NCI-H1048 (cell line): ENCODE data around the gene MYORG.
A peak's percentile ranks its signal among the peaks of the same experiment; 100 is the strongest.

Experiments used
- DNase-seq: peaks from one replicate; lab custom pipeline; 2025; lab: John Stamatoyannopoulos, UW

The MYORG gene

DNA sequence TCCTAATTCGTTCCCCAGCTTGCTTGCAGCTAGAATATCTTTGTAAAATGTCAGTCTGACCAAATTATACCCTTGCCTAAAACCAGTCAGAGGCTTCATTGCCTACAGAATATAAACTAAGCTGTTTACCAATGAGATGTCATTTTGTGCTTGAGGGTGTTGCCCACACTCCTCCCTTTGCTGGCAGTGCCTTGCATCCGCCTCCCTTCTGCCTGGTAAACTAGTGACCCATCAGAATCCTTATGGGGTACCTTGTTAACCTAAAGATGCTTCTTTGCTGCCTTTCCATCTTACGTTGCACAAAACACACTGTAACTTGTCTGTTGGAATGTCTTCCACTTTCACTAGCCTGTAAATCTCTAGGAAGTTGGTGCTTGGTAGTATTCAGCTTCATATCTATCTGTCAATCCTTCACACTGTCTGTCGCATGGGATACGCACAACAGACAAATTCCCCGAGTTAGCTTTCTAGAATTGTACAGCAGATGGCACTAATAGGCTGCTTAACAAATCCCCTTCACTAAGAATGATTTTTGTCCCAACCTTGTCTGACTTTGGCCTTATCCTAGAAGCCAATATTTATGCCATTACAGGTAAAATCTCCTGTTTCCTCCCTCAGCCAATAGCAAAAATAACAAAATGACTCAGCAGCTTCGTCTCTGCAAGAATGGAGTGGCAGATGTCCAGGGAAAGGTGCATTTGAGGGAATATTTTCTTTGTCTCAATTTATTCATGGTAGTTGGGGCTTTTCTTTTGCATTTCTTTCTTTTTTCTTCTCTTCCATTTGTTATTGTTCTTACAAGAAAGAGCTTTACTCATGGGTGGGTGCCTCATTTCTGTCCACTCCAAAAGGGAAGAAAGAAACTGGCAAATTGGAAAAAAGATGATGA, 44.4 kb downstream of the MYORG start:
- DNase-seq, result no peak

DNA sequence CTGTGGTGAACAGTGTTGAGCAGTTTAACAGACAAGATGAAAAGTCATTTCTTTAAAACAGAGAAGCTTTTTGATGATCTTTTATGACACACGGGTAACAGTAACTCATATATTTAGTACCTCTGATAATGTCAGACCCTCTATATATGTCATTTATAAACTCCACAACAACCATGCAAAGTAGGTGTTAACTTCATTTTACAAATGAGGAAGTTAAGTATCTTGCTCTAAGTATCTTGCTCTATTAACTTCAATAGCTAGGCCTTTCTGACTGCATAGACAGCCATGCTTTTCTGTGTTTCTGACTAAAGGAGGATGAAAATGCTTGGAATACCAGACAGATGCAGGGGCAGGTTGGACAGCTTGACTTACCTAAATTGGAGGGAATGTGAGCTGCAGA, 45.5 kb downstream of the MYORG start:
- no peak for DNase-seq

DNA sequence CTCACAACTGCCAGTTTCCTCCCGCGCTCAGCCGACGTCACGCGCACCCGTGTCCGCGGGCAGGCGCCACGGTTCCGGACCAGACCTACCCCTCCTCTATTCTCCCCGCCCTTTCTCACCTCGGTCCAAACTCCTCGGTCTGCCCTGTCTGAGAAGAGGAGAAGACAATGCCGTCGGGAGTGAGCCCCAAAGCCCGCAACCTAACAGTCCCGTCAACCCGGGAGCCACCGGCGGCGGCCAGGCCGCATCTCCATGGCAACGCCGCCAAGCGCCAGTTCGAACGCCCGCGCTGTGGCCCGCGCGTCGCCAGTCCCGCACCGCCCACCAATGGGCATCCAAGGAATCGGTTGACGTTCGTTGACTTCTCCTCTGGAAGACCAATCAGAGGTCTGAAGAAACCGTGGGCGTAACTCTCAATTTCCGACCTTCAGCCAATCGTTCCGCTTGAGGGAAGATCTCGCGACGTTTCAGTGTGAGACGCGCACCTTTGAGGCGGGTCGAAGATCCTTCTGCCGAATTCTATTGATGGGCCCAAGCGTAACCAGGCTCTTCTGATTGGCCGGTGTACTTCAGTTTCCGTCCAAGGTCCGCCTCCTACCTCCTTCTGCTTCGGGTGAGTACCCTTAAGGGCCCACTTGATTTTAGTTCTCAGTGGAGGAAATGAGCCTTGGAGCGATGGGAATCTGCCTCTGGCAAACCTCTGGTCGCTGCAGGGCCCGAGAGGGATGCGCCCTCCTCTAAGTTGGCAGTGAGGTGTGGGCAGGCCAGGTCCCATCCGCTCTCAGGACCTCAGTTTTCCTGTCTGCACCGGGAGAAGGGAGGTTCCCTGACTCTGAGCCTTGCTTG, 47.5 kb downstream of the MYORG start, which contains the start of the genes KIF24 and NUDT2:
KIF24 (minus strand) TSS at position 282 of the 846 bp plus-strand sequence. CDS start 17,922 bp downstream, outside the sequence.
NUDT2 (plus strand) TSS at position 583 of the 846 bp plus-strand sequence. CDS start 9,471 bp downstream, outside the sequence.
- peak; percentile 99 for DNase-seq

- no peak for DNase-seq
Measured at GRCh38 chr9:34328500-34328986, 48.2 kb downstream of the MYORG start.

DNA sequence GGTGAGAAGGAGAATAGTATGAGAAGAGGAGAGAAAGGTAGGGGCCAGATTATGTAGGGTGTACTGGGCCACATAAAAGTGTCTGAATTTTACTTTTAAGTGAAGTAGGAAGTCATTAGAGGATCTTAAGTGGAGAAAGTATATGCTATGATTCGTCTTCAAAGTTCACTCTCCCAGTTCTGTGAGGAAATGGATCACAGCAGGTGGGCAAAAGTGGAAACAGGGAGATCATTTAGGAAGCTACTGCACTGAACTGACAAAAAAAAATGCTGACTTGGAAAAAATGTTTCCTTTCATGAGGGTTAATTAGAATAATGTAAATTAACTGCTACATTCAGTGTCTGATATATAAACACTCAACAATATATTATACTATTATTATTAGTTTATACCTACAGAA, 50.0 kb downstream of the MYORG start:
- DNase-seq, result no peak

- no peak for DNase-seq
Measured at GRCh38 chr9:34322899-34323591, 53.7 kb downstream of the MYORG start.

- DNase-seq, result no peak
Measured at GRCh38 chr9:34321451-34321850, 55.2 kb downstream of the MYORG start.

DNA sequence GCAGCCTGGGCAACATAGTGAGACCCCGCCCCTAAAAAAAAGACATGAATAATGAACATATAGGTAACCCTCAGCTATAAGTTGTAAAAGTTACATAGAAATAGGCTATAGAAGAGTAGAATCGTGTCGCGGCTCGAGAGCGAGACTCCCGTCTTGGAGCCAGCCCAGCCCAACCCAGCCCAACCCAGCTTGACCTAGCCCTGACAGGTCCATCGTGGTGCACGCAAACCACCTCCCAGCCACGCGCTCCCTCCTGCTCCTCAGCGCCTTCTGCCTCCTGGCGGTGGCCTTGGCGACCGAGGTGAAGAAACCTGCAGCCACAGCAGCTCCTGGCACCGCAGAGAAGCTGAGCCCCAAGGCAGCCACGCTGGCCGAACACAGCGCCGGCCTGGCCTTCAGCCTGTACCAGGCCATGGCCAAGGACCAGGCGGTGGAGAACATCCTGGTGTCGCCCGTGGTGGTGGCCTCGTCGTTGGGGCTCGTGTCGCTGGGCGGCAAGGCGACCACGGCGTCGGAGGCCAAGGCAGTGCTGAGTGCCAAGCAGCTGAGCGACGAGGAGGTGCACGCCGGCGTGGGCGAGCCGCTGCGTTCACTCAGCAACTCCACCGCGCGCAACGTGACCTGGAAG, 58.4 kb downstream of the MYORG start:
- DNase-seq, result no peak

DNA sequence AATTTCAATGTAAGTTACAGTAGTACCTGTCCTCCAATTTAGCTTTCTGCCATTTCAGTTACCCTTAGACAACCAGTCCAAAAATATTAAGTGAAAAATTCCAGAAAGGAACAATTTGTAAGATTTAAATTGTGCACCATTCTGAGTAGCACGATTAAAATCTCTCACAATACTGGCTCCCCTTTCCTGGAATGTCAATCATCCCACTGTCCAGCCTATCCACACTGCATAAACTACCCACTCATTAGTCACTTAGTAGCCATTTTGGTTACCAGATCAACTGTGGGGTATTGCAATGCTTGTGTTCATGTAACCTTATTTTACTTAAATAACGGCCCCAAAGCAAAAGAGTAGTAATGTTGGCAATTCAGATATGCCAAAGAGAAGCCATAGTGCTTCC, 59.3 kb downstream of the MYORG start:
- no peak for DNase-seq
